Measurements from ENCODE around the gene USP43.
"Not testable (repeated sequence)": the region's sequence is repeated elsewhere in the genome, so short reads cannot be mapped to it uniquely, and the experiment has no call there.

USP43 gene, protein sequence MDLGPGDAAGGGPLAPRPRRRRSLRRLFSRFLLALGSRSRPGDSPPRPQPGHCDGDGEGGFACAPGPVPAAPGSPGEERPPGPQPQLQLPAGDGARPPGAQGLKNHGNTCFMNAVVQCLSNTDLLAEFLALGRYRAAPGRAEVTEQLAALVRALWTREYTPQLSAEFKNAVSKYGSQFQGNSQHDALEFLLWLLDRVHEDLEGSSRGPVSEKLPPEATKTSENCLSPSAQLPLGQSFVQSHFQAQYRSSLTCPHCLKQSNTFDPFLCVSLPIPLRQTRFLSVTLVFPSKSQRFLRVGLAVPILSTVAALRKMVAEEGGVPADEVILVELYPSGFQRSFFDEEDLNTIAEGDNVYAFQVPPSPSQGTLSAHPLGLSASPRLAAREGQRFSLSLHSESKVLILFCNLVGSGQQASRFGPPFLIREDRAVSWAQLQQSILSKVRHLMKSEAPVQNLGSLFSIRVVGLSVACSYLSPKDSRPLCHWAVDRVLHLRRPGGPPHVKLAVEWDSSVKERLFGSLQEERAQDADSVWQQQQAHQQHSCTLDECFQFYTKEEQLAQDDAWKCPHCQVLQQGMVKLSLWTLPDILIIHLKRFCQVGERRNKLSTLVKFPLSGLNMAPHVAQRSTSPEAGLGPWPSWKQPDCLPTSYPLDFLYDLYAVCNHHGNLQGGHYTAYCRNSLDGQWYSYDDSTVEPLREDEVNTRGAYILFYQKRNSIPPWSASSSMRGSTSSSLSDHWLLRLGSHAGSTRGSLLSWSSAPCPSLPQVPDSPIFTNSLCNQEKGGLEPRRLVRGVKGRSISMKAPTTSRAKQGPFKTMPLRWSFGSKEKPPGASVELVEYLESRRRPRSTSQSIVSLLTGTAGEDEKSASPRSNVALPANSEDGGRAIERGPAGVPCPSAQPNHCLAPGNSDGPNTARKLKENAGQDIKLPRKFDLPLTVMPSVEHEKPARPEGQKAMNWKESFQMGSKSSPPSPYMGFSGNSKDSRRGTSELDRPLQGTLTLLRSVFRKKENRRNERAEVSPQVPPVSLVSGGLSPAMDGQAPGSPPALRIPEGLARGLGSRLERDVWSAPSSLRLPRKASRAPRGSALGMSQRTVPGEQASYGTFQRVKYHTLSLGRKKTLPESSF

DNA sequence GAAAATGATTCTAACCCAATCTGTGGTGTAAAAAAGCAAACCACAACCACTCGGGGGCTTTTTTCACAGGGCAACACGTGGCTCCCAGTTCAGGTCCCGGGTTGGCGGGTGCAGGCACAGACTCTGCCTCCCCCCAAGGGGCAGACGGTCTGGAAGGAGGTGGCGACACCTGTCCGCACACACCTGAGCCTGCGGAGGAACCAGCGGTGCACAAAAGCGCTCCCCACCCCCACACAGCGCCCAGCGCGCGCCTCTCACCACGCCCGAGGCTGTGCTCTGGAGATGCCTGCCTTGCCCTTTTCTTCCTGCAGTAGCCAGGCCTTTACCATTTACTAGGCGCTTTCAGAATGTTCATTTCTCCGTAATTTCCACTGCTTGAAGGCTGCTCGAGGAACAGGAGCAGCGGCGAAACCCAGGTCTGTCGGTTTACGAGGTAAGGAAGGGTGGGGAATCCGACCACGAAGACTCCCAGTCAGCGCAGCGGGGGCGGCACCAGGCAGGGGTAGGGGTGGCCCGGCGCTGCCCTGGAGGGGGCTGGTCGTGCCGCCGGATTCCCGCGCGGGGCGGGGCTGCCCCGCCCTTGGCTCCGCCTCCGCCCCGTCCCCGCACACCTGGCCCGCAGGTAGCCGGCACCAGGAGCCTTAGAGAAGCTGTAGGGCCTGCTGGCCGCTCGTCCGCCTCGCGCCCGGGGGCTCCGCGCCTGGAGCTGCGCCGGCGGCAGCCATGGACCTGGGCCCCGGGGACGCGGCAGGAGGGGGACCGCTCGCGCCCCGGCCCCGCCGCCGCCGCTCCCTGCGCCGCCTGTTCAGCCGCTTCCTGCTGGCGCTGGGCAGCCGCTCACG lies at the start of gene USP43:
Gene USP43, plus strand, starts transcription at position 608 of the 842 bp plus-strand sequence. Its CDS starts 116 bp downstream, at position 724.
- in situ Hi-C loops (cut with HindIII; ENCODE audit: low sequenced_read_pairs): no loop called here

DNA sequence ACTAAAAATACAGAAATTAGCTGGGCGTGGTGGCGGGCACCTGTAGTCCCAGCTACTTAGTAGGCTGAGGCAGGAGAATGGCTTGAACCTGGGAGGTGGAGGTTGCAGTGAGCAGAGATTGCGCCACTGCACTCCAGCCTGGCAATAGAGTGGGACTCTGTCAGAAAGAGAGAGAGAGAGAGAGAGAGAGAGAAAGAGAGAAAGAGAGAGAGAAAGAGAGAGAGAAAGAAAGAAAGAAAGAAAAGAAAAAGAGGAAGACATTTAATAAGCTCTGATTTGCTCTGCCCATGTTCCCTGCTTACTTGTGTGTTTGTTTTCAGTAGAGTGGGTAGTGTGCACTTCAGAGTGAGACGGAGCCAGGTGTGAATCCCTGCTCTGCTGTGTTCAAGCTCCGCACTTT lies 47.7 kb upstream of the USP43 start:
- in situ Hi-C loops (cut with HindIII; ENCODE audit: low sequenced_read_pairs): not testable (repeated sequence)

DNA sequence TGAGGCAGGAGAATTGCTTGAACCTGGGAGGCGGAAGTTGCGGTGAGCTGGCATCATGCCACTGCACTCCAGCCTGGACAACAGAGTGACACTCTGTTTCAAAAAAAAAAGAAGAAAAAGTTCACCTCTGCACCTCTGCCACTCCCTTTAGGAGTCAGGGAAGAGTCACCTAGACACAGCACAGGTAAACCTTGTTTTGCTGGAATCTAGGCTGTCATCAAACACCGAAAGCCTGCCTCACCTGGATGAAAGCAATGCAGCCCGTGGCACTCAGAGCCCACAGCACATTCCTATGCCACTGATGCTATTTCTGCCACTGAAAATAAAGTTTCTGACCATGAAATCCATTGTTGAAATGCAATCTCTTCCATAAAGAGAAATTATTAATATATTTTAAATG lies 46.7 kb upstream of the USP43 start:
- in situ Hi-C loops (cut with HindIII; ENCODE audit: low sequenced_read_pairs): no loop called here

DNA sequence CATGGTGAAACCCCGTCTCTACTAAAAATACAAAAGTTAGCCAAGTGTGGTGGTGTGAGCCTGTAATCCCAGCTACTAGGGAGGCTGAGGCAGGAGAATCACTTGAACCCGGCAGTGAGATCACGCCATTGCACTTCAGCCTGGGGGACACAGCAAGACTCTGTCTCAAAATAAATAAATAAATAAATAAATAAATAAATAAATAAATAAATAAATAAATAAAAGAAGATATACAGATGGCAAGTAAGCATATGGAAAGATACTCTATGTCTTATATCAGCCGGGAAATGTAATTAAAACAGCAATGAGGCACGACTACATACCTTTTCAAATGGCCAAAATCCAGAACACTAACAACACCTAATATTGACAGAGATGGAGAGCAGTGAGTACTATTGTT lies 40.7 kb upstream of the USP43 start:
- in situ Hi-C loops (cut with HindIII; ENCODE audit: low sequenced_read_pairs): not testable (repeated sequence)

DNA sequence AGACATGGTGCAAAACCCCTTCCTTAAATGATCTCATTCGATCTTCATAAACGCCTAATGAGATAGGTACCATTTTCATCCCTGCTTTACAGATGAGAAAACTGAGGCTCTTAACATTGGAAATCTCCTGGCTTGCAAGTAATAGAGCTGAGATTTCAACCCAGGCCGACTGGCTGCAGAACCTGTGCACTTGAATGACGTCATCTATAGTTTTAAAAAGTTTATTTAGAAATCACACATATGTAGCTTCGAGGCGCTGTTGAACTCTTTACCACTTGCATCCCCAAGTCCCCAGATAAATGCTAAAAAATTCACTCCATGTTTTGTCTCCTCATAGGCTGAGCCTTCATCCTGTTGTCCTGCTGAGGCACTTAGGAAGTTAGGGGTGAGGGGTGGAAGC lies 38.9 kb upstream of the USP43 start:
- in situ Hi-C loops (cut with HindIII; ENCODE audit: low sequenced_read_pairs): no loop called here

DNA sequence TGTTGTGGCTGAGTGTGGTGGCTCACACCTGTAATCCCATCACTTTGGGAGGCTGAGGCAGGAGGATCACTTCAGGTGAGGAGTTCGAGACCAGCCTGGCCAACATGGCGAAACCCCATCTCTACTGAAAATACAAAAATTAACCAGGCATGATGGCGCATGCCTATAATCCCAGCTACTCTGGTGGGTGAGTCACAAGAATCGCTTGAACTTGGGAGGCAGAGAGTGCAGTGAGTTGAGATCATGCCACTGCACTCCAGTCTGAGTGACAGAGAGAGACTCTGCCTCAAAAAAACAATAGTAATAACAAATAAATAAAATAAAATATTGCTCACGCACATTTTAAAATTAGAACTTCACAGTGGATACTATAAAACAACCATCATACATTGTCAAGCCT lies 38.3 kb upstream of the USP43 start:
- in situ Hi-C loops (cut with HindIII; ENCODE audit: low sequenced_read_pairs): not testable (repeated sequence)

DNA sequence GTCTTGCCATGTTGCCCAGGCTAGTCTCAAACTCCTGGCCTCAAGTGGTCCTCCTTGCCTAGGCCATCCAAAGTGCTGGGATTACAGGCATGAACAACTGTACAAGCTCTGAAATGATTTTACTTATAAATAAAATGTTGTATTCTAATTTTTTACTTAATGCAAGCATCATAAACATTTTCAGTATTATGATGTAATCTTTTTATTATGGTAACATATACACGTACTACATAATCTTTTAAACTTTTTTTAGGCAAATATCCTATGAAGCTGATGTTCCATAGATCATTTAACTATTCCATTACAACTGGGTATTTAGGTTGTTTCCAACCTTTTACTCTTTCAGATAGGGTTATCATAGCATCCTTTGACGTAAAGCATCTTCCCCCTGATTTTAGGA lies 33.8 kb upstream of the USP43 start:
- in situ Hi-C loops (cut with HindIII; ENCODE audit: low sequenced_read_pairs): no loop called here

DNA sequence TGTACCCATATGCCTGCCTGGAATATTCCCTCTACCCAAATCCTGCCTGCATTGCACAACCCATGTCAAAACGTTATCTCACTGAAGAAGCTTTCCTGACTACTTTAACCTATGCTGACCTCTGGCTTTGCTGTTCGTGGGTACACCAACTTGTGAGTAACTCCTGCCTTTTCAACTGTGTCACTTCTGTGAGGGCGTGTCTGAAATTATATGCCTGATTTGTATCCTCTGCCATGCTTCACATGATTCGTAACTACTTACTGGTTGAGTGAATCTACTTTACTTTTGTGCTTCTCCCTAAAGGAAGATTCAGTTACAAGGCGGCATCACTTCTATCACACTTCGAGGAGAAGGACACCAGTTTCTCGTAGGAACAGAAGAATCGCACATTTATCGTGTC lies 33.3 kb upstream of the USP43 start:
- in situ Hi-C loops (cut with HindIII; ENCODE audit: low sequenced_read_pairs): no loop called here

DNA sequence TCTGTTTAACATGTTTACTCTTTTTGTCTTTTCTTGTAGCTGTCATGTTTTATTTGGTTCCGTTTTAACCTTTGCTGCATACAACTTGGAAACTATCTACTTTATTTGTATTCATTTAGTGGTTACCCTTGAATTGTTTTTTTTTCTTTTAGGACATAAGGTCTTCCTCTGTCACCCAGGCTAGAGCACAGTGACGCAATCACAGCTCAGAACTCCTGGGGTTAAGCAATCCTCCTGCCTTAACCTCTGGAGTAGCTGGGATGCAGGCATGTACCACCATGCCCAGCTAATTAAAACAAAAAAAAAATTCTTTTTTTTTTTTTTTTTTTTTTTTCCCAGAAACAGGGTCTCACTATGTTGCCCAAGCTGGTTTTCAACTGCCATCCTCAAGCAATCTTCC lies 29.8 kb upstream of the USP43 start:
- in situ Hi-C loops (cut with HindIII; ENCODE audit: low sequenced_read_pairs): no loop called here

DNA sequence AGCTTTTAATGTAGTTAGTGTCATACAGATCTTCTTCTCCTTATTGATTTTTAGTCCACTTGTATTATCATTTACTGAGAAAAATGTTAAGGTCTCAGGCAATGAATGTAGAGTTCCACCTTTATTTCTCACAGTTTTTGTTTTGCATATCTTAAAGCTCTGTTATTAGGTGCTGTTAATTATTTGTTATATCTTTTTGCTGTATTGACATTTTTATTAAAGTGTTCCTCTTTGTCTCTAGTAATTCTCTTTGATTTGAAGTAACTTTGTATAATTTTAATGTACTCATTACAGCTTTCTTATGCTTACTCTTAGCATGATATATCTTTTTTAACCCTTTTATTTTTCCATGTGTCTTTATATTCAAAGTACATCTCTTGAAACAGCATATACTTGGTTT lies 22.4 kb upstream of the USP43 start:
- in situ Hi-C loops (cut with HindIII; ENCODE audit: low sequenced_read_pairs): no loop called here

DNA sequence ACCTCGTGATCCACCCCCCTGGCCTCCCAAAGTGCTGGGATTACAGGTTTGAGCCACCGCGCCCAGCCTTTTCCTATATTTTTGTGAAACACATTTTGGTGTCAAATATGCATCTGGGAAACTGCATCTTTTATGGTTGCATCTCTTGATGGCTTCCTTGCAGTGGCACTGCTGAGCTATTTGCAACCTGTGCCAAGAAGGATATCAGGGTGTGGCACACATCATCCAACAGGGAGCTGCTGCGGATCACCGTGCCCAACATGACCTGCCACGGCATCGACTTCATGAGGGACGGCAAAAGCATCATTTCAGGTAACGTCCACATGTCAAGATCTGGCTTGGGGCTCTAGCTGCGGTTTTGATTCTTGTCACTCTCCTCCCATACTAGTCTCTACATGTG lies 16.8 kb upstream of the USP43 start:
- in situ Hi-C loops (cut with HindIII; ENCODE audit: low sequenced_read_pairs): no loop called here

DNA sequence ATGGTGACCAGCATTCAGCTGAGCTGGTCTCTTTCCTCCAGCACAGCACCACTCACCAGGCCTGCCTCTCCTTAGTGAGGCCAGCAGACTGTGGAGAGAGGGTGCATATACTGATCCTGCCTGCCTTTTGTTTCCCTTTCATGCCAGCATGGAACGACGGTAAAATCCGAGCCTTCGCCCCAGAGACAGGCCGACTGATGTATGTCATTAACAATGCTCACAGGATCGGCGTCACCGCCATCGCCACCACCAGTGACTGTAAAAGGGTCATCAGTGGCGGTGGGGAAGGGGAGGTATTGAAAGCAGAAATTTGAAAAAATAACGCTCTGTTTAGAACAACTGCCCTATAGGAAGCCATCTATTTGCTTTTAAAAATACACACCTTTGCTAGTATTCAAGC lies 12.6 kb upstream of the USP43 start:
- in situ Hi-C loops (cut with HindIII; ENCODE audit: low sequenced_read_pairs): no loop called here

DNA sequence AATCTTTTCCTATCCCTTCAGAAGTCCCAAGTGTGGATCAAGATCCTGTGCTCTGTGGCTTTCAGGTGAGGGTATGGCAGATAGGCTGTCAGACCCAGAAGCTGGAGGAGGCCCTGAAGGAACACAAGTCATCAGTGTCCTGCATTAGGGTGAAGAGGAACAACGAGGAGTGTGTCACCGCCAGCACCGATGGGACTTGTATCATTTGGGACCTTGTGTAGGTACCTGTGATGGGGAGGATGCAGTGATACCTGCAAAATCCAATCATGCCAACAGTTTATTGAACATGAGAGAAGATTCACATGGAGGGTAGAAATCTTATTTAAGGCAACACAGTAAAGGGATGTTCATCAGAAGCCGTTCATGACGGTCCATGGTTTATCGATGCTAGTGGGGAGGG lies 10.0 kb upstream of the USP43 start:
- in situ Hi-C loops (cut with HindIII; ENCODE audit: low sequenced_read_pairs): no loop called here

DNA sequence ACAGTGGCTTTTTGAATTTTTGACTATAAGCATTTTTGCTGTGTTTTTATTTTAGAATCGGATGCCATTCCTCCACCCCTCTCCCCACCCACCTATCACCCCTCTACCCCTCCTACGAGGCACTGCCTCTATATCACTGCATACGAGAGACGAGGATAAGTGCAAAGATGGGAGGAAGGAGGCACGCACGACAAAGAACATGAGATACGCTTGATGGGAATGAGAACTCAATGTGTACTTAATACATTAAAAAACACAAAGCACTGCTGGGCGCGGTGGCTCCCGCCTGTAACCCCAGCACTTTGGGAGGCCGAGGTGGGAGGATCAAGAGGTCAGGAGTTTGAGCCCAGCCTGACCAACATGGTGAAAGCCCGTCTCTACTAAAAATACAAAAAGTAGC lies 8.8 kb upstream of the USP43 start:
- in situ Hi-C loops (cut with HindIII; ENCODE audit: low sequenced_read_pairs): no loop called here

DNA sequence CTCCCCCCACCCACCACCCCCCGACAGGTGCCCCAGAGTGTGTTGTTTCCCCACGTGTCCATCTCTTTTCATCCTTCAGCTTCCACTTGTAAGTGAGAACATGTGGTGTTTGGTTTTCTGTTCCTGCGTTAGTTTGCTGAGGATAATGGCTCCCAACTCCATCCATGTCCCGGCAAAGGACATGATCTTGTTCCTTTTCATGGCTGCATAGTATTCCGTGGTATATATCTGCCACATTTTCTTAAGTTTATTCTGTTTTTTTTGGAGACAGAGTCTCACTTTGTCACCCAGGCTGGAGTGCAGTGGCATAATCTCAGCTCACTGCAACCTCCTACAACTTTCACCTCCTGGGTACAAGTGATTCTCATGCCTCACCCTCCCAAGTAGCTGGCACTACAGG lies 4.9 kb upstream of the USP43 start:
- in situ Hi-C loops (cut with HindIII; ENCODE audit: low sequenced_read_pairs): not testable (repeated sequence)

DNA sequence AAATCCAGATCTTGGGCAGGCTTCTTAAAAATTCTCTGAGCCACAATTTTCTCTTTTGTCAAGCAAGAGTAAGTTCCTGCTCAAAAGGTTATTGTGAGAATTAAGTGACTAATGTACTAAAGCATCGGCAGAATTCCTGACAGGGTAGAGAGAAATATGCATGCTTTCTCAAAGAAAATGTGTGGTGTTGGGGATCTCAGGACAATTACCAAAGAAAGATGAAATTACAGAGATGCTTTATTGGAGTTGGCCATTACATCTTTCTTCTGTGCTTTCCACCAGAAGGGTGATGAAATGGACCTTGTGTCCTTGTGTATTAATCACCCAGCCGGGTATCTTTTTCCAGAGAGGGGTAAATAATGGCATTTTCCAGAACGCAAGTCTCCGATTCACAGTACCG lies 1.7 kb upstream of the USP43 start:
- in situ Hi-C loops (cut with HindIII; ENCODE audit: low sequenced_read_pairs): no loop called here

DNA sequence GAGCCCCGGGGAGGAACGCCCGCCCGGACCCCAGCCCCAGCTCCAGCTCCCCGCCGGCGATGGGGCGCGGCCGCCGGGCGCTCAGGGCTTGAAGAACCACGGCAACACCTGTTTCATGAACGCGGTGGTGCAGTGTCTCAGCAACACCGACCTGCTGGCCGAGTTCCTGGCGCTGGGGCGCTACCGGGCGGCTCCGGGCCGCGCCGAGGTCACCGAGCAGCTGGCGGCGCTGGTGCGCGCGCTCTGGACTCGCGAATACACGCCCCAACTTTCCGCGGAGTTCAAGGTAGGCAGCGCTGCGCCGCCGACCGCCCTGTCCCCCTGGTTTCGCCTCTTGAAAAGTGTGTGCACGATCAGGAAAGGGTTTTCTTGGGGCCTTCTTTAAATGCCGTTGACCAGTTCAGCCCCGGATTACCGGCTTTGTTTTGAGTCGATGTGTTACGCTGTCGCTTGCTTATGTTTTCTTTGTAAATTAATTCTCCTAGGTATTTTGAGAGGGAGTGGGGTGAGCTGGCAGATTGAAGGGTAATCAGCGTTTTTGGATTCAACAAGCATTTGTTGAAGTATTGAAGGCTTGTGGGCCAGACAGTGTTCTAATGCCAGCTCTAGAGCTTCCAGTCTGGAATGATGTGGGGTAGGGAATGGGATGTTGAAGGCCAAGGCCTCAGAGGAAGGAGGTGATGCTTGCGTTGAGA lies 681 bp downstream of the USP43 start:
- in situ Hi-C loops (cut with HindIII; ENCODE audit: low sequenced_read_pairs): no loop called here

DNA sequence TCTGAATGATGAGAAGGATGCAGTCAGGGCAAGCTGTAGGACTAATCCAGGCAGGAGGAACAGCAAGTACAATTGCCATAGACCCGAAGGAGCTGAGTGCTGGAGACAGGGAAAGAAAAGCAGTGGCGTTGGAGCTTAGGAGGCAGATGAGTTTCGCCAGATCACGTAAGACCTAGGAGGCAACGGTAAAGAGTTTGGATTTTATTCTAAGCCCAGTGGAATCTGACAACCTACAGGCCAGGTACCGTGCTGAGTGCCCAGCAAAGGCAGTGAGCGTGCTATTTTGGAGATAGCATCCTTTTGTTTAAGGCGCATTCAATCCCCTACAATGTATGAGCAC lies 1.2 kb downstream of the USP43 start:
- in situ Hi-C loops (cut with HindIII; ENCODE audit: low sequenced_read_pairs): no loop called here

DNA sequence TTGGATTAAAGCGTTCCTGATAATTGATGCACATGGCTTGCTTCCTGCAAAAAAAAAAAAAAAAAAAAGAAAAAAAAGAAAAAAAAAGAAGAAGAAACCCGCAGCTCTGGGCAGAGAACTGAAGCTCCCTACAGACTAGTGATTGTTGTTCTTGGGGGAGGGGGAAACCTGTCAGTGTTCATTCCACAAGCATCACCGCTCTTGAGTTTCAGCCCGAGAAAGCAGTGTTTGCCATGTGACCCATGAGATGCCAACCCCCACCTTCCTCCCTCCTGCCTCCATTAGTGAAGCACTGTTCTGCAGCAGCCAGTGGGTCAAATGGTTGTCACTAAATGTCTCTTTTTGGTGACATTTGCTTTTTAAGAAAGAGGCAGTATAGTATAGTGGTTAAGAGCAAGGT lies 1.7 kb downstream of the USP43 start:
- in situ Hi-C loops (cut with HindIII; ENCODE audit: low sequenced_read_pairs): no loop called here

DNA sequence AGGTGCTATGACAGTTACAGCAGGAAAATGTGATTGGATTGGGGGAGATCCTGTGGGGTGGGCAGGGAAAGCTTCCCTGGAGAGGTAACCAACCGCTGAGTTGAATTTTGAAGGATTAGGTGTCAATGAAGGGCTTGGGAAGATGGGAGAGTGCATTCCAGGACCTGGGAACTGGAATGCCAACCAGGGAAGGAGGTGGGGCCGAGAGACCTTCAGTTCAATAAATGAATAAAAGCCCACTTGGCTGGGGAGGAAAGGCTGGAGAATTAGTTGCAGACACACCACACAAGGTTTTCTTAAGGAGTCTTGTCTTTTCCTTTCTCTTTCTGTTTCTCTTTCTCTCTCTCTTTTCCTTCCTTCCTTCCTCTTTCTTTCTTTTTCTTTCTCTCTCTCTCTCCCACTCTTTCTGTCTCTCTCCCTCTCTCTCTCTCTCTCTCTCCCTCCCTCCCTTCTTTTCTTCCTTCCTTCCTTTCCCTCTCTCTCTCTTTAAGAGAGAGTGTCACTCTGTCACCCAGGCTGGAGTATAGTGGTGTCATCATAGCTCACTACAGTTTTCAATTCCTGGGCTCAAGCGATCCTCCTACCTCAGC lies 3.3 kb downstream of the USP43 start:
- in situ Hi-C loops (cut with HindIII; ENCODE audit: low sequenced_read_pairs): no loop called here
